ENCODE data around the gene ARRB1.
A peak's percentile ranks its signal among the peaks of the same experiment; 100 is the strongest.
"Not testable (repeated sequence)": the region's sequence is repeated elsewhere in the genome, so short reads cannot be mapped to it uniquely, and the experiment has no call there.

ARRB1 gene

GRCh38 chr11:75369560-75370255 is 18.2 kb upstream of the ARRB1 start:
- DNase-seq: no peak

GRCh38 chr11:75366826-75367225 is 15.4 kb upstream of the ARRB1 start:
- not testable (repeated sequence) for DNase-seq

DNA sequence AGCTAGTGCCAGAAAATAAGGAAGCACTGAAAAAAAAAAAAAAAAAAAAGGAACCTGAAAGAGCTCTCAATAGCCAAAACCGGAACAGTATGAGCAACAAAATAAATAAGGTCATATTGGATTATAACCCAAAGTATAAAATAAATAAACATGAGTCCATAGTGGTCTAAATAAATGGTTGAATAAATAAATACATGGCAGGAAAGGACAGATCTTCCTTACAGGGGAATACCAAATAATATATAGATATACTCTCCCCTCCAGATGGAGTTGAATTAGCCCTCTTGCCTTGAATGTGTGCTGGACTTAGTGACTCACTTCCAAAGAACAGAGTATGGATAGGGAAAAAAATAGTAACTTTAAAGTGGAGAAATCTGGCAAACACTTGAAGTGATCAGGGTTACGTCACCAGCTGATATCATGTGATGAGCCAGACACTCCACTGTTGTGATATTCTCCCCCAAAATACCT is 14.3 kb upstream of the ARRB1 start:
- no peak for DNase-seq

DNA sequence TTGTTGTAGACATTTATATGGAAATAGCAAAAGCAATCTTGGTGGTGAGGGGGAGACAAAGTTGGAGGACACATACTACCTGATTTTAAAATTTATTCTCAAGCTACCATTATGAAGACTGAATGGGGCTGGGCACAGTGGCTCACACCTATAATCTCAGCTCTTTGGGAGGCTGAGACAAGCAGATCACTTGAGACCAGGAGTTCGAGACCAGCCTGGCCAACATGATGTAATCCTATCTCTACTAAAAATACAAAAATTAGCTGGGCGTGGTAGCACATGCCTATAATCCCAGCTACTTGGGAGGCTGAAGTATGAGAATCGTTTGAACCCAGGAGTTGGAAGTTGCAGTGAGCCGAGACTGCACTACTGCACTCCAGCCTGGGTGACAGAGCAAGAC is 10.8 kb upstream of the ARRB1 start:
- DNase-seq: not testable (repeated sequence)

DNA sequence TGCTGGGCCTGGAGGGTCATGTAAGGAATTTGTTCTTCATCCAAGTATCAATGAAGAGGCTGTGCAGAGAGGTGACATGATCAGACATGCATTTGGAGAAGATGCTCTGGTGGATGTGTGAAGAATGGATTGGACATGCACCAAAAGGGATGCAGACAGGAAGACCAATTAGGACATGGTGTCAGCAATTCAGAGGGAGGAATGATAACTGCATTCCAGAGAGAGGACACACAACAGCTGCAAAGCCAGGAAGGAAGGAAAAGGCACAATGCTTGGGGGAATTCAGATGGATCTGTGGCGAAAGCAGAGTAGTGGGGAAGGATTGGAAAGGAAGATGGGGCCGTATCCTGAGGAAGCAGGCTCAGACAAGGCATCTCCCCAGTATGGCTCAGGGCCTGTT is 5.2 kb upstream of the ARRB1 start:
- no peak for DNase-seq

DNA sequence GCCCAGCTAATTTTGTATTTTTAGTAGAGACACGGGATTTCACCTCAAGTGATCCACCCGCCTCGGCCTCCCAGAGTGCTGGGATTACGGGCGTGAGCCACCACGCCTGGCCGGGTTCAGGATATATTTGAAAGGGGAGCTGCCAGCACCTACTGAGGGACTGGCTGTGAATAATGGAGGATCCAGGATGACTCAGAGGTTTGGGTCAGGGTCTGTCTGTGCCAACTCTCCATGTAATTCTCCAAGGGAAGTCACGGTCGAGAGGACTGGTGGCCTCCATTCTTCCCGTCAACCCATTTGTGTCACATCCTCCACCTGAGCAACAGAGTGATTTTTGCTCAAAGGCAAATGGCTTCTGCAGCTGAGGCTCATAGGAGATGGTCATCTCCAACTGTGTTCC is 3.6 kb upstream of the ARRB1 start:
- DNase-seq: no peak

GRCh38 chr11:75352588-75353206 is 1.2 kb upstream of the ARRB1 start:
- DNase-seq: no peak

- peak; percentile 65 for DNase-seq
Measured at GRCh38 chr11:75351791-75352587, 528 bp upstream of the ARRB1 start.

DNA sequence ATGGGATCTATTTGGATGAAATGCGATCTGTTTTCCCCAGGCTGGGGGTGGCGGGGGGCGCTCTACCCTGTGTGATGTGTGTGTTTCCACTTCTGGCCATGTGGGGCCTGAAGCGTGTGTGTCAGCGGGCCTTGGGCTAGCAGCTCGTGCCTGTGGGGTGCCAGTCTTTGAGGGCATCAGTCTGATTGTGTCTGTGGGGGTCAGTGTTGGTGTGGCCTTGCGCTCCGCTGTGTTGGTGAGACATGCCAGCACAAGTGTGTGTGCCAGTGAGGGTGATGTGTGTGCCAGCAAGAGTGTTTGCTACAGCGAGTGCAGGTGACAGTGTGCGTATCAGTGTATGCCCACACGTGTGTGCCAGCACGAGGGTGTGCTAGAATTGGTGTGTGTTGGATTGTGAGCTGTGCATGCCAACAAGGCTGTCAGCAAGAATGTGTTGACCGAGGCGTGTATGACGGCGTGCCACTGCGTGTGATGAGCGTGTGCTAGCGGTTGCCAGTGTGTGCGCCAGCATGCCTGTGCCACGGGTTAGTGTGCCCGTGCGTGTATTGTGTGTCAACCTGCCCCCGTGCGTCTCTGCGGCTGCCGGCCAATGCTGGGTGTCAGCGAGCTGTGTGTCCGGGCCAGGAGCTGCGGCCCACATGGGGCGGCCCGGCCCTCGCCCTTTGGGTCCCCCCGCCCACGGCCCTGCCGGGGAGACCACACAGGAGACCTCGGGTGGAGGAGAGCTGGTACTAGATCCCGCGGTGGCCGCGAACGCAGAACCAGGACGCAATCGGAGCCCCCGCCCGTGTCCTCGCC is 519 bp downstream of the ARRB1 start:
- peak; percentile 38 for DNase-seq

- DNase-seq: no peak
Measured at GRCh38 chr11:75350122-75350742, 1.2 kb downstream of the ARRB1 start.

GRCh38 chr11:75349521-75350116 is 1.8 kb downstream of the ARRB1 start:
- no peak for DNase-seq

- DNase-seq: no peak
Measured at GRCh38 chr11:75347781-75348566, 3.5 kb downstream of the ARRB1 start.

DNA sequence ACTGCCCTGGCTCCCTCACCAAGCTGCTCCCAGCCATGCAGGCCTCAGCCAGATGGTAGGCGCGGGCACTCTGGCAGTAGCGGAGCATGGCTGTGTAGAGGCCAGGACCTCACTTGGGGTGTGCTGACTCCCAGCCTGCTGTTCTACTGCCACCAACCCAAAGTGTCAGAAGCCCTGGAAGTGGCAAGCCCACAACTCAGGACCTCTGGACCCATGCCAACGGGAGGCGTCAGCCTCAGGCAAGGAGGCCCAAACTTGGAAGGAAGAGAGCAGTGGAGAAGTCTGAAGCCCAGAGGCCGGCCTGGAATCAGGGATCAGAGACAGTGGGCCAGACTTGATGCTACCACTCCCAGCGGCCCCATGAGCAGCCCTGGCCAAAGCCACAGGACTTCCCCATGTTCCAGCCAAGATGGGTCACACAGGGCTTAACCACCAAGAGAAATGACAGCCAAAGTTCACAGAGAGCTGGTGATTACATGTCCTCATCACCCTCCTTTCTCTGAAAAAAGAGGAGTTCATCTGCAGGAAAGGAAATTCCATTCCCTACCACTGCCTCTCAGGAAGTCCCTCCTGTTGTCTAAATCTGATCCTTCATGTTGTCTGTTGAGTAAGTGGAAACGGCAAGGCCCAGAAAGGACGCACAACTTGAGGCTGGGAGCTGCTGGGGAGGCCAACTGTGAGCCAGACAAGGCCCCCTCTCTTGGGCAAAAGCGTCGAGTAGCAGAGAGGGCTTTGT is 4.4 kb downstream of the ARRB1 start:
- DNase-seq: no peak

DNA sequence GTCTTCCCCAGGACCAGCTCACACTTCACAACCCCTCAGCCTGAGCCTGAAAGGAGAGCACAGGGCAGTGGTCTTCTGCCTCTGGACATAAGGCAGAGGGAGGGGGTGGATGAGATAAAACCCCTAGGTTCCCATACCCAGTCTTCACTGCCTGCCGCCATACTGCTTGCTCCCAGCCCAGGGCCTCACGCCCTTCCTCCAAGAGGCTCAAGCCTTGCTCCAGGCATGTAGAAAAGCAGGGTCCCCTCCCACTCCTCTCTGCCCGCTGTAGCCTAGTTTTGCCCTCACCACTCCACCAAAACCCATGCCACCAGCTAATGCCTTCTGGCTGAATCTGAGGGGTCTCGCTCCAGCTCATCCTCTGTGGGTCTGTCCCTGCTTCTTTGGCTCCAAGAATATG is 5.2 kb downstream of the ARRB1 start:
- DNase-seq: no peak

- no peak for DNase-seq
Measured at GRCh38 chr11:75345455-75346160, 5.9 kb downstream of the ARRB1 start.

DNA sequence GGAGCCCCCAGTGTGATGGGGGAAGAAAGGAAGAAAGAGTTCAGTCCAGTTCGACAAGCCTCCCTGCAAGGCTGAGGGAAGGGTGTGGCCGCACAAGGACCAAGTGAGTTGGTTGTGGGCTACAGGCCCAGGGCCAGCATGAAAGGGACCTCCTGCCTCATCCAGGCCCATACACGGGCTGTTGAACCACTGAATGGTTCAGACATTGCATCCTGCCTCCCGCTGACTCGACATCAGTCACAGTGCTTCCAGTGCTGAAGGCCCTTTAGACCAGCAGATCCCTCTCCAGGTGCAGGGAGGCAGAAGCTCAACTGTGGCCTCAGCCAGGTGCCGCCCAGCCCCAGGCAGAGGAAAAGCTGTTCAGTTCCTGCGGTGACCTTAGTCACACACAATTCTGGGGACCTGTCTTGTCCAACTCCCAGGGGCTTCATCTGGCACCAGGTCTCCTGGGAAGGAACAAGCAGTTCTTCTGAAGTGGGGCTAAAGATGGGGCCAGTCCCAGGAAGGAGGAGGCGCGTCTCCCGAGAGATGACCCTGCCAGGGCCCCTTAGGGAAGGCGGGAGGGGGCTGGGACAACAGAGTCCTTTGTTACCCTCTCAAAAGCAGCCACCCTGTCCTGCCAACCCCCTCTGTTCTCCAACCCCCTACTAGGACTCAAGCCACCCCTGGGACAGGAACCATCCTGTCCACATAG is 6.6 kb downstream of the ARRB1 start:
- DNase-seq: no peak

GRCh38 chr11:75344186-75344585 is 7.3 kb downstream of the ARRB1 start:
- DNase-seq: no peak

- no peak for DNase-seq
Measured at GRCh38 chr11:75342966-75343870, 8.2 kb downstream of the ARRB1 start.
